Measurements from ENCODE around the gene ABCA4. TPM values are rescaled to one million over a fixed set of nuclear protein-coding genes. Genes with fewer than 3 reads are reported as not detected.

Gene ABCA4
- total RNA-seq, 4 donors from 2014 or later, result 0.19 to 1.7 (median 0.45) TPM

GRCh38 chr1:93980320-93981273, 140.4 kb downstream of the ABCA4 start:
- H3K4me1 ChIP-seq, result peaks cover 16 to 23% (median 17%) of the 10 kb centered on the region in 4 donors
- peak overlapping the region in 3 of 4 donors; percentile 34 to 66 (median 58) for H3K27ac ChIP-seq (replicated peaks in 1 of 4)
- H3K4me3 ChIP-seq, result no peak overlapping the region
- WGBS, result 84% methylated on average over 10 of the region's 10 CpGs
- H3K36me3 ChIP-seq, result no peaks in the 10 kb centered on the region
- H3K27me3 ChIP-seq, result peaks cover 0 to 3% (median 0%) of the 10 kb centered on the region in 4 donors
- no peaks in the 10 kb centered on the region for H3K9me3 ChIP-seq
- intact Hi-C loops (cut with DNase I), result no loop called here
- no peak for DNase-seq (ENCODE audit: extremely low spot score)
- no peak for TF ChIP-seq CTCF (IDR thresholded peaks at IDR 0.05)

GRCh38 chr1:93979718-93980319, 141.1 kb downstream of the ABCA4 start:
- H3K27ac ChIP-seq (replicated peaks in 1 of 4), result peak overlapping the region in 3 of 4 donors; percentile 34 to 66 (median 58)
- 41% methylated on average over 4 of the region's 4 CpGs for WGBS

GRCh38 chr1:93979040-93979717, 141.8 kb downstream of the ABCA4 start:
- Histone ChIP-seq H3K36me3 (no peaks in the 10 kb centered on the region), H3K4me3 (no peak overlapping the region), H3K9me3 (no peaks in the 10 kb centered on the region), H3K4me1 (peaks cover 16 to 23% (median 17%) of the 10 kb centered on the region in 4 donors), H3K27me3 (no peaks in the 10 kb centered on the region), H3K27ac (replicated peaks in 1 of 4) (peak overlapping the region in 2 of 4 donors; percentile 33 to 66)
- WGBS, result 79% methylated on average over 6 of the region's 7 CpGs
- intact Hi-C loops (cut with DNase I), result no loop called here
- TF ChIP-seq POLR2AphosphoS5 (IDR thresholded peaks at IDR 0.05) (no peak), POLR2A (IDR thresholded peaks at IDR 0.05; ENCODE audit: low read depth) (no peak), CTCF (IDR thresholded peaks at IDR 0.05) (no peak), EP300 (IDR thresholded peaks at IDR 0.05) (no peak)
- DNase-seq (ENCODE audit: extremely low spot score), result no peak

More at GRCh38 chr1:93979718-93980319, 141.1 kb downstream of the ABCA4 start:
- DNase-seq (ENCODE audit: extremely low spot score), result no peak
- peaks cover 16 to 23% (median 17%) of the 10 kb centered on the region in 4 donors for H3K4me1 ChIP-seq
- H3K27me3 ChIP-seq, result no peaks in the 10 kb centered on the region
- H3K4me3 ChIP-seq, result no peak overlapping the region
- H3K9me3 ChIP-seq, result no peaks in the 10 kb centered on the region
- H3K36me3 ChIP-seq, result no peaks in the 10 kb centered on the region
- intact Hi-C loops (cut with DNase I), result no loop called here
- no peak for TF ChIP-seq CTCF (IDR thresholded peaks at IDR 0.05)
- no peak for TF ChIP-seq EP300 (IDR thresholded peaks at IDR 0.05)
- TF ChIP-seq POLR2A (IDR thresholded peaks at IDR 0.05; ENCODE audit: low read depth), result no peak
- TF ChIP-seq POLR2AphosphoS5 (IDR thresholded peaks at IDR 0.05), result peak; percentile 23 to 51

- WGBS, result 90% methylated on average over 1 of the region's 1 CpG
- TF ChIP-seq CTCF (IDR thresholded peaks at IDR 0.05) (no peak), POLR2A (IDR thresholded peaks at IDR 0.05; ENCODE audit: low read depth) (no peak), POLR2AphosphoS5 (IDR thresholded peaks at IDR 0.05) (no peak), EP300 (IDR thresholded peaks at IDR 0.05) (no peak)
Observed at GRCh38 chr1:93977598-93977945, 143.4 kb downstream of the ABCA4 start.

More at GRCh38 chr1:93977598-93977945, 143.4 kb downstream of the ABCA4 start:
- H3K4me3 ChIP-seq, result no peak overlapping the region
- no peak overlapping the region for H3K27ac ChIP-seq (replicated peaks in 1 of 4)
- H3K9me3 ChIP-seq, result no peaks in the 10 kb centered on the region
- intact Hi-C loops (cut with DNase I), result no loop called here
- DNase-seq (ENCODE audit: extremely low spot score), result no peak
- no peaks in the 10 kb centered on the region for H3K27me3 ChIP-seq
- no peaks in the 10 kb centered on the region for H3K36me3 ChIP-seq
- H3K4me1 ChIP-seq, result peaks cover 16 to 23% (median 17%) of the 10 kb centered on the region in 4 donors

All from esophagus muscularis mucosa (tissue), 4 donors.